ENCODE results near the gene CFAP52.
A peak's percentile ranks its signal among the peaks of the same experiment; 100 is the strongest.

CFAP52 gene

GRCh38 chr17:9568957-9569588, 7.4 kb upstream of the CFAP52 start:
- no peak for TF ChIP-seq REST (IDR thresholded peaks at IDR 0.05; ENCODE audit: insufficient read depth in 1 of 2, low read depth in 2 of 2, low read length in 2 of 2)
- TF ChIP-seq FOXP2 (optimal IDR thresholded peaks at IDR 0.05; ENCODE audit: borderline replicate concordance, extremely low read depth, extremely low read length, insufficient read depth): no peak
- no peak for TF ChIP-seq SIN3A (IDR thresholded peaks at IDR 0.05; ENCODE audit: borderline replicate concordance, insufficient read depth, low read length)
- no peak for TF ChIP-seq TAF1 (IDR thresholded peaks at IDR 0.05; ENCODE audit: borderline replicate concordance, insufficient read depth, low read length)

GRCh38 chr17:9571201-9571600, 5.2 kb upstream of the CFAP52 start:
- TF ChIP-seq TAF1 (IDR thresholded peaks at IDR 0.05; ENCODE audit: borderline replicate concordance, insufficient read depth, low read length) (no peak), POLR2AphosphoS5 (IDR thresholded peaks at IDR 0.05; ENCODE audit: low read depth, low read length) (no peak), SIN3A (IDR thresholded peaks at IDR 0.05; ENCODE audit: borderline replicate concordance, insufficient read depth, low read length) (no peak), FOXP2 (optimal IDR thresholded peaks at IDR 0.05; ENCODE audit: borderline replicate concordance, extremely low read depth, extremely low read length, insufficient read depth) (no peak), REST (IDR thresholded peaks at IDR 0.05; ENCODE audit: insufficient read depth in 1 of 2, low read depth in 2 of 2, low read length in 2 of 2) (no peak)

GRCh38 chr17:9575381-9576101, 901 bp upstream of the CFAP52 start, which contains the start of gene STX8:
Gene STX8 (minus strand): TSS chr17:9575820. CDS start chr17:9575808, 12 bp downstream.
- TF ChIP-seq FOXP2 (optimal IDR thresholded peaks at IDR 0.05; ENCODE audit: borderline replicate concordance, extremely low read depth, extremely low read length, insufficient read depth): no peak
- TF ChIP-seq REST (IDR thresholded peaks at IDR 0.05; ENCODE audit: insufficient read depth in 1 of 2, low read depth in 2 of 2, low read length in 2 of 2): 0 out of 4 replicates have a peak, but pooled peaks of 1 of the 2 experiments have one; percentile 12
- TF ChIP-seq POLR2AphosphoS5 (IDR thresholded peaks at IDR 0.05; ENCODE audit: low read depth, low read length): peak; percentile 42; the same call in 1 of the 2 replicates
- TF ChIP-seq TAF1 (IDR thresholded peaks at IDR 0.05; ENCODE audit: borderline replicate concordance, insufficient read depth, low read length): no peak
- TF ChIP-seq SIN3A (IDR thresholded peaks at IDR 0.05; ENCODE audit: borderline replicate concordance, insufficient read depth, low read length): peak; percentile 93; the same call in 1 of the 2 replicates

- TF ChIP-seq SIN3A (IDR thresholded peaks at IDR 0.05; ENCODE audit: borderline replicate concordance, insufficient read depth, low read length) (no peak), REST (IDR thresholded peaks at IDR 0.05; ENCODE audit: insufficient read depth in 1 of 2, low read depth in 2 of 2, low read length in 2 of 2) (no peak), FOXP2 (optimal IDR thresholded peaks at IDR 0.05; ENCODE audit: borderline replicate concordance, extremely low read depth, extremely low read length, insufficient read depth) (no peak), POLR2AphosphoS5 (IDR thresholded peaks at IDR 0.05; ENCODE audit: low read depth, low read length) (no peak), TAF1 (IDR thresholded peaks at IDR 0.05; ENCODE audit: borderline replicate concordance, insufficient read depth, low read length) (no peak)
Measured at GRCh38 chr17:9577373-9577709, 899 bp downstream of the CFAP52 start.

Measured in PFSK-1 (cell line).